Inflammatory macrophage treated with lipopolysaccharide for 1 hour (primary cell): Measurements from ENCODE around the gene ERC2.

Source experiments
- DNase-seq, 2 donors: peaks; one replicate each; pipeline ENCODE4 v3.0.0-alpha.2; 2020 to 2022

The ERC2 gene

GRCh38 chr3:55813268-55814097 is 654.8 kb downstream of the ERC2 start:
- DNase-seq, result no peak

GRCh38 chr3:55812394-55813013 is 655.8 kb downstream of the ERC2 start:
- no peak for DNase-seq

GRCh38 chr3:55807210-55807609 is 661.1 kb downstream of the ERC2 start:
- DNase-seq, result no peak

- DNase-seq, result no peak
Observed at GRCh38 chr3:55805169-55805568, 663.1 kb downstream of the ERC2 start.

GRCh38 chr3:55804170-55805095 is 663.8 kb downstream of the ERC2 start:
- DNase-seq, result no peak

GRCh38 chr3:55802816-55803215 is 665.5 kb downstream of the ERC2 start:
- DNase-seq, result no peak

GRCh38 chr3:55801676-55802075 is 666.6 kb downstream of the ERC2 start:
- no peak for DNase-seq

- DNase-seq, result no peak
Observed at GRCh38 chr3:55801068-55801467, 667.2 kb downstream of the ERC2 start.

- DNase-seq, result no peak
Observed at GRCh38 chr3:55797775-55798174, 670.5 kb downstream of the ERC2 start.

- no peak for DNase-seq
Observed at GRCh38 chr3:55797084-55797483, 671.2 kb downstream of the ERC2 start.

GRCh38 chr3:55796533-55796932 is 671.7 kb downstream of the ERC2 start:
- DNase-seq, result no peak

GRCh38 chr3:55795746-55796145 is 672.5 kb downstream of the ERC2 start:
- no peak for DNase-seq

GRCh38 chr3:55795296-55795695 is 673.0 kb downstream of the ERC2 start:
- no peak for DNase-seq

- no peak for DNase-seq
Observed at GRCh38 chr3:55792742-55793141, 675.5 kb downstream of the ERC2 start.

GRCh38 chr3:55792009-55792408 is 676.3 kb downstream of the ERC2 start:
- no peak for DNase-seq

GRCh38 chr3:55790596-55791350 is 677.5 kb downstream of the ERC2 start:
- no peak for DNase-seq

- DNase-seq, result no peak
Observed at GRCh38 chr3:55789516-55789915, 678.8 kb downstream of the ERC2 start.

- DNase-seq, result no peak
Observed at GRCh38 chr3:55782807-55783206, 685.5 kb downstream of the ERC2 start.

GRCh38 chr3:55782351-55782750 is 685.9 kb downstream of the ERC2 start:
- no peak for DNase-seq

GRCh38 chr3:55780913-55781312 is 687.4 kb downstream of the ERC2 start:
- DNase-seq, result no peak

GRCh38 chr3:55779543-55779942 is 688.7 kb downstream of the ERC2 start:
- no peak for DNase-seq

- no peak for DNase-seq
Observed at GRCh38 chr3:55775366-55776154, 692.7 kb downstream of the ERC2 start.
